ENCODE data around the gene GALNT4. TPM values are rescaled to one million over a fixed set of nuclear protein-coding genes. Genes with fewer than 3 reads are reported as not detected.

The GALNT4 gene
- total and polyA plus RNA-seq, 9 of the 15 experiments (the other 6 are each of a cell fraction or from before 2014, with no cell fraction given) = 1.2 to 4.6 (median 3.4) TPM

GRCh38 chr12:89514751-89515150 is 9.8 kb downstream of the GALNT4 start:
- Histone ChIP-seq H2AFZ (ENCODE audit: low read depth, low read length) (no peak overlapping the region), H3K9ac (ENCODE audit: insufficient read depth in 1 of 2, low read depth in 2 of 2, low read length in 2 of 2) (no peak overlapping the region), H4K20me1 (replicated peaks; ENCODE audit: control insufficient read depth, insufficient read depth, low read length) (no peaks in the 10 kb centered on the region; the same call in 1 of the 2 replicates), H3K9me3 (replicated peaks; ENCODE audit: control insufficient read depth, insufficient read depth, low read depth, low read length) (no peaks in the 10 kb centered on the region), H3K36me3 (ENCODE audit: control insufficient read depth, insufficient read depth, low read length) (no peaks in the 10 kb centered on the region), H3K4me2 (ENCODE audit: insufficient read depth, low read length) (no peak overlapping the region), H3K27me3 (ENCODE audit: control insufficient read depth in 2 of 2, insufficient read depth in 2 of 2, low read length in 2 of 2) (no peaks in the 10 kb centered on the region), H3K4me3 (no peak overlapping the region), H3K9me1 (ENCODE audit: control insufficient read depth, insufficient read depth, low read length) (no peaks in the 10 kb centered on the region), H3K79me2 (ENCODE audit: control insufficient read depth, insufficient read depth, low read length) (no peaks in the 10 kb centered on the region), H3K4me1 (replicated peaks in 1 of 2; ENCODE audit: control insufficient read depth in 2 of 2, insufficient read depth in 2 of 2, low read length in 2 of 2) (no peaks in the 10 kb centered on the region; a peak in 1 of 5 replicates), H3K27ac (ENCODE audit: extremely low read depth, low read depth, low read length) (no peak overlapping the region)
- intact Hi-C loops (cut with micrococcal nuclease) = no loop called here
- no TSS peak for BruUV-seq (replicated peaks)
- no peak for TF ChIP-seq ZNF431 (CRISPR knock-in tag; IDR thresholded peaks at IDR 0.05)
- no peak for TF ChIP-seq ZNF23 (CRISPR knock-in tag; IDR thresholded peaks at IDR 0.05)
- peak; percentile 71 for TF ChIP-seq CEBPB (tag; IDR thresholded peaks at IDR 0.05)
- TF ChIP-seq CEBPG (CRISPR knock-in tag; IDR thresholded peaks at IDR 0.05) = no peak
- TF ChIP-seq CEBPG (tag; conservative IDR thresholded peaks at IDR 0.05 in 1 of 2, IDR thresholded peaks at IDR 0.05 in 1 of 2) = peak in 1 of 2 experiments; percentile 11; a peak in 1 of 4 replicates
- TF ChIP-seq ATF6 (CRISPR knock-in tag; IDR thresholded peaks at IDR 0.05) = no peak
- no peak for ATAC-seq
- CTCF ChIA-PET (ENCODE audit: low intra/inter-chr PET ratio) = no interaction called here
- DNase-seq (ENCODE audit: extremely low read depth in 1 of 4, low spot score in 3 of 4) = no peak
- no peak for FAIRE-seq
- POLR2A ChIA-PET = interaction anchor here (0.9 kb wide), 1 partner anchor 41 kb away, joined by 5 read pairs; no protein-coding TSS in a partner anchor
- in situ Hi-C loops (cut with MboI) = no loop called here
- WGBS (ENCODE audit: insufficient coverage, low coverage, missing lambda C conversion rate) = 27% methylated on average over 1 of the region's 1 CpG
